GM13977 (cell line): ENCODE results near the gene APCDD1.
A peak's percentile ranks its signal among the peaks of the same experiment; 100 is the strongest.

Experiments used
- DNase-seq: peaks from one replicate; pipeline ENCODE4 v3.0.0; 2012; ENCODE audit warnings: low spot score
- CTCF ChIP-seq: IDR thresholded peaks from 2 replicates; pipeline ENCODE4 v1.5.1; 2012; ENCODE audit warnings: mild to moderate bottlenecking, control low read depth; ENCODE audit not compliant: insufficient read depth; ENCODE audit errors: extremely low read depth, missing control alignments
- in situ Hi-C: fragments of 300-500 bp; cut with MboI; formaldehyde crosslinking; loops from one replicate; pipeline ENCODE4 v1.12.0; 2022; ENCODE audit warnings: low sequenced_read_pairs, low pct_unique_long_range_greater_than_20kb, mixed read lengths, inconsistent platforms; ENCODE audit not compliant: unreplicated experiment

Gene APCDD1

DNA sequence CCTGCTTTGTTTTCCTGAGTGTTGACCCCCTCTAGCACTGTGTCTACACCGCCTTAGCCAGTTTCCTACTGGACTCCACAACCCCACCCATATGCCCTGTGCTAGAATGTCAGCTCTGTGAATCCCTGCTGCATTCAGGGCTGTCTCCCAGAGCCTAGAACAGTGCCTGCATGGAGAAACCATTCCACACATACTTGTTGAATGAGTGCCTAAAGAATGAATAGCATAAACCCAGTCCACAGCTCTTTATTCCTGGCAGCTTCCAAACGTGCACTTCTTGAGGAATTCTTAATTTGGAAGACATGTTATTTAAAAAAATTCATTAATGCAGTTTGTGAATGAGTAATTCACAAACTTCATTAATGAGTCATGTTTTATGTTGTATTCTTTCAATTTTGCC lies 64.9 kb downstream of the APCDD1 start:
- no peak for TF ChIP-seq CTCF
- no peak for DNase-seq
- in situ Hi-C loops: loop anchor here (5.0 kb wide), 1 partner anchor 547 kb away; no protein-coding TSS in a partner anchor

DNA sequence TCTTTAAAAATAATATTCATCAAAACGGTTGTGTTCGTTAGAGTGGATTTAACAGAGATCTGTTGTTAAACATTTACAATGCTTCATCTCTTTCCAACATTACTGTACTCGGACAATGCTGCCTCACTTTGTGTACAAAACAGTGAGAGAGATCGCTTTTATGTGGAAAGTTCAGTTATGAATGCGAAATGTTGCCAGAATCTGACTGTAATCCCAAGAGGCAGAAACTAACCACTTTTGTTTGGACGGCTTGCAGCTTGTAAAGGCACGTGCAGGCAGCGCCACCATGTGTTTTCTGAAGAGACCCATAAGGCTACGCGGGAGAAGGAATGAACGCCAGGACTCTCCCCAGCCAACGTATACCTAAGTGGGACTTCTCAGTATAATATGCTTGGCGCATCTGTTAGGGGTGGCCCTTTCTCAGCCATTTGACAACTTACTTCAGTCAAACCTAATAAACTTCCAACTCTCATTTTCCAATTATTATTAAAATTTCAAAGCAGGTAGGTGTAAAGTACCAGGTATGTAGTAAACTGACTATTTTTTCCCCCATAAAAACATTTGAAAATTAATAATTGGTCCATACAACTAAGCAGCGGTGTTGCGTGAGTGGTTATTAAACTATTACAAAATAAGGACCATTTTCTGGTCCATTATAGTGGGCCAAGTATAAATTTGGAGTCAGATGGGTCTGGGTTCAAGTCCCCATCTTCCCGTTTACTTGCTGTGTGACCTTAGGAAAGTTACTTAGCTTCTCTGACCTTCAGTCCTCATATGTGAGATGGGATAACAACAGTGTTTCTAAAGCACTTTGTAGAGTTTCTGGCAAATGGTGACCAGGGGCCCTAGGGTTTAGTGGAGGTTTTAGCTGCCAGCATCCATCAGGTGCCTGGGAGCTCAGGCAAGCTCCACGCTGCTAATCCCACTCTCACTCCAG lies 65.8 kb downstream of the APCDD1 start:
- in situ Hi-C loops: loop anchor here (5.0 kb wide), 1 partner anchor 548 kb away; no protein-coding TSS in a partner anchor
- TF ChIP-seq CTCF: peak; percentile 75
- peak; percentile 69 for DNase-seq

- in situ Hi-C loops: no loop called here
- no peak for TF ChIP-seq CTCF
- no peak for DNase-seq
These were observed 67.1 kb downstream of the APCDD1 start for GRCh38 chr18:10521566-10521965.

DNA sequence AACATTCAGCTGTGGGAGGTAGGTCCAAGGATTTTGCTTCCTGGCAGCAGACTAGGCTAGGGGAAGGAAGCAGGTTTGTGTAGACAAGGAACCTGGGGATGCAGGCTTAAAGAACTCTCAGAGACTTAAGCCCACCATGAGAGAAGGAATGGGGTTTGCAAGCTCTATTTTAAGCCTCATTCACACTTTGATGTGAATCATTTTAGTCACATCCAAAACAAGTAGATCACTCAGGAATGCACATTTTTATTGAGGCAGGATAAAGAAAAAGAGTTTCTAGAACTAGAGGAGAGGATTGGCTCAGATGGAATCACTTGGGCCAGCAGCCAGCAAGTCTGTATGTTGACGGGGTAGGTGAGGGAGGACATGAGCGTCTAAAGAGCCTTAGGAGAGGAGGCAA lies 68.1 kb downstream of the APCDD1 start:
- no peak for TF ChIP-seq CTCF
- no peak for DNase-seq
- in situ Hi-C loops: no loop called here

DNA sequence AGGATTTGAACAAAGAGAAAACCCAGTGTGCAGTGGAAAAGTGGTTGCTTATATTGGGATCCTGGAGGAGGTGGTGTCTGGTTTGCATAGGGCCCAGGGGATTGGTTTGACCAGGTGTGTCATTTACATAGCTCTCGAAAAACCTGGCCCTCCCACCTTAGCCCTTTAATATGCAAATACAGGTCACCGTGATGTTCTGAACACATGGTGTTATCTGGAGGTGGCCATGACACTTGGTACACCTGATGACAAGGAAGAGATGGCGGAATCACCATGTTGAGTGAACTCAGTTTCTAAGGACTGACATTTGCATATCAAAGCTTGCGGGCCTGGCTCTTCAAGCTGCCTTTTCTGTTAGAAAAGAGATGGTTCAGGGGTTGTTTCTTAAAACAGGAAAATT lies 69.1 kb downstream of the APCDD1 start:
- in situ Hi-C loops: no loop called here
- no peak for DNase-seq
- no peak for TF ChIP-seq CTCF

DNA sequence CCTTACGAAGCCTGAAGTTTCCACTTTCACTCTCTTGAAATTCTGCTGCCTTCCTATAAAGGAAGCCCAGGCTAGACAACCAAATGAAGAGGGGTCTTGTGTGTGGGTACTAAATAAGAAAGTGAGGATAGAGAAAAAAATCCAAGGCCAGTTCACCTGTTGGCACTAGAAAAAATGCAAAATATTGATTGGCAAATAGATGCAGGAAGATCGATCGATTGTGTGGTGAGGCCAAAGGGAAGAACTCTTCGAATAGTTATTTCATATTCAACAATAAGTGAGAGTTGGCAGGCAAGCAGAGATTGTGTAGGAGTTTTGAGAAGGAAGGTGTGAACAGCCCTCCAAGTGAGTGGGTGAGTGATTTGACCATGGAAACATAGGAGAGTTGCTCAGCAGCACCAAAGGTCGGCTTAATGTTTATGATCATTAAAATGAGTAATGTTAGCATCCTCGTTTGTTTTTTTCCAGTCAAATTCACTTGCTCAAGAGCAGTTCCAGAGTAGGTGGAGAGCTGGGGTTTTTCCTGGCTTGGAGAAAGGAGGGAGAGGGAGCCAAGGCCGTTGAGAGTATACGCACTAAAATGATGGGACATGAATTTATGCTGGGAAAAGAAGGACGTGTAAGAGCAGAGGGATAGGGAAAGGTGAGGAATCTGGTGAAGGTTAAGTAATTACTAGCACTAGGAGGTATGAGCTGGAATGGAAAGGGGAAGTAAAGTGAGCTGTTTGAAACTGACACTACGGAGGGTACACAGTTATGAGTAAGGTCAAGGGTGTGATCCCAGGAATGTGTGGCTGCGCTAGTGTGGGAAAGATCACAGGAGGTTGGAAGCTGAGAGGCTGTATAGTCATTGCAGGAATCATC lies 70.3 kb downstream of the APCDD1 start:
- no peak for DNase-seq
- in situ Hi-C loops: no loop called here
- no peak for TF ChIP-seq CTCF
